GM21529 (cell line): ENCODE data around the gene GINS2.

Experiments
- ATAC-seq: cut with Tn5 transposase; IDR thresholded peaks from one replicate; pipeline ENCODE4 v1.9.1; 2021; ENCODE audit not compliant: unreplicated experiment

Gene GINS2

GRCh38 chr16:85716022-85716679, 27.4 kb upstream of the GINS2 start:
- no peak for ATAC-seq

GRCh38 chr16:85715169-85716021, 26.6 kb upstream of the GINS2 start:
- no peak for ATAC-seq

GRCh38 chr16:85712801-85713200, 24.0 kb upstream of the GINS2 start:
- ATAC-seq = no peak

GRCh38 chr16:85711982-85712587, 23.3 kb upstream of the GINS2 start:
- no peak for ATAC-seq

GRCh38 chr16:85710732-85711131, 22.0 kb upstream of the GINS2 start:
- no peak for ATAC-seq

DNA sequence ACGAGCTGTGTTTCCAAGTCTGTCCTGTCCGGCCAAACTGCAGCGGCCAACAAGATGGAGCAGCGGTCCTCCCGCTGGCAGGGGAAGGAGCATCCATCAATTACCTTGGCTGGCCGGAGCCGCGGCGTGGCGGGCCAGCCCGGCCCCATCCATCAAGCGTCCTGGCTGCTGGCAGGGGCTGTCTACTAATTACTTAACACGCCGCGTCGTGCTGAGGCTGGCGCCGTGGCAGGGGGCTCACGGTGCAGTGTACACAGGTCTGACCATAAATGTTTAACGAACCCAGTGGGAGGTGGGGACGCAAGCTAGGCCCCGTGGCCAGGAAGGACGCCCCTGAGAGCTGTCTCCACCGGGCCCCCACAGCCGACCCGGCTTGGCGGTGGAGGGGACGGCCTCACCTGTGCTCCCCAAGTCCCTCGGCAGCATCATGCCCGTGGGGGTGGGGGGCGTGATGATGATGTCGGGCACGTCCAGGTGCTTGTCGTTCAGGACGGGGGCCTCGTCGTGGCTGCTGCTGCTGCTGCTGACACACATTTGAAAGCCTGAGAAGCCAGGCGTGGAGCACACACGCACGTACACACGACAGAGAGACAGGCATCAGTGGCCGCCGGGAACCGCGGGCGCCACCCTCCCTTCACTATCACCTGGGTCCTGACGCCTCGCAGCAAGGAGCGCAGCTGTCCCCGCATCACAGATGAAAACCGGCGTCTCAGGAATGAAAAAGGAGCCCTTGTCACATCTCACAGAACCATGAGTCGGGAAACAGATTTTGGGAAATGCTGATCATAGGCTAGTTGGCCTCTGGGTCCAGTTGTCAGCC, 21.2 kb upstream of the GINS2 start:
- no peak for ATAC-seq

- no peak for ATAC-seq
These were observed 19.6 kb upstream of the GINS2 start for GRCh38 chr16:85708338-85708737.

GRCh38 chr16:85707528-85708095, 18.9 kb upstream of the GINS2 start:
- no peak for ATAC-seq

DNA sequence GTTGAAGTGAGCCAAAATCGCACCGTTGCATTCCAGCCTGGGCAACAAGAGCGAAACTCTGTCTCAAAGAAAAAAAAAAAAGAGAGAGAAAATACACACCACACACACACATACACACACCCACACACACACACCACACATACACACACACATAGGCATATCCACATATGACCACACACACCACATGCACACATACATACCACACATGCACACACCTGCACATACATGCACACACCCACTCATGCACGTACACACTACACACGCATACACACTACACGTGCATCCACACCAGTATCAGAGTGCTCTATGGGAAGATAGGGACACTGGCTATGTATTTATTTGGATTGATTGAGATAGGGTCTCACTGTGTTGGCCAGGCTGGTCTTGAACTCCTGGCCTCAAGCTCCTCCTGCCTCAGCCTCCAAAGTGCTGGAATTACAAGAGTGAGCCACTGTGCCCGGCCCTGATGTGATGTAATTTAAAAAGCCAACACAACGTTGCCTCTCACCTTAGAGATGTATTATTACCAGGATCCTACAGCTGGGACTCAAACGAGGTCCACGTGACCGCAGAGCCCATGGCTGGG, 17.8 kb upstream of the GINS2 start:
- ATAC-seq = no peak

GRCh38 chr16:85704900-85705846, 16.4 kb upstream of the GINS2 start:
- no peak for ATAC-seq

GRCh38 chr16:85704011-85704410, 15.3 kb upstream of the GINS2 start:
- no peak for ATAC-seq

- no peak for ATAC-seq
These were observed 10.9 kb upstream of the GINS2 start for GRCh38 chr16:85699628-85700027.

DNA sequence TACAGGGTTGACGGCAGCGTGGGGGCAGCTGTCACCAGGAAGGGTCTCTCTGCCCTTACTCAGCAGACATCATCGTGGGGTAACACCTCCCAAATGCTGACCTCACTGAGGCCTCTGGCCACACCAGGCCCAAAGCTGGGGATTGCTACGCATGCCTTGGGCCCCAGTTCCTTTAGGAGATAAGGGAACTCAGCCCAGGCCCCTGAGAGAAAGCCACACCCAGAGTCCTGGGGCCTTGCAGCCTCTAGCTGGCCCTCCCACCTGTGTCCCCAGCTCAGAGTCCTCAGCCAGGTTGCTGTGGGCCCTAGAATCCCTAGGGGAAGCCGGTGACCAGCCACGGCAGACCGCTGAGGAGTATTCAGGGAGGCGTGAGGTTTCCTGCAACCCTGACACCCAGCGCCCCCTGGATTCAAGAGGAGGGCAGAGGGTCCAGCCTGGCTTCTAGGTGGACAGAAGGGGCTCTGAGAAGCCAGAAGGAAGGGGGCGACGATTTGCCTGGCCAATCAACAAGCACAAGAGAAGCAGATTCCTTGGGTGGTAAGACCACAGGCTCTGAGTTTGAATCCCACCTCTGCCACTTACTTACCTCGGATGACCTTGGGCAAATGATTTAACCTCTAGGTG, 10.3 kb upstream of the GINS2 start:
- ATAC-seq = no peak

DNA sequence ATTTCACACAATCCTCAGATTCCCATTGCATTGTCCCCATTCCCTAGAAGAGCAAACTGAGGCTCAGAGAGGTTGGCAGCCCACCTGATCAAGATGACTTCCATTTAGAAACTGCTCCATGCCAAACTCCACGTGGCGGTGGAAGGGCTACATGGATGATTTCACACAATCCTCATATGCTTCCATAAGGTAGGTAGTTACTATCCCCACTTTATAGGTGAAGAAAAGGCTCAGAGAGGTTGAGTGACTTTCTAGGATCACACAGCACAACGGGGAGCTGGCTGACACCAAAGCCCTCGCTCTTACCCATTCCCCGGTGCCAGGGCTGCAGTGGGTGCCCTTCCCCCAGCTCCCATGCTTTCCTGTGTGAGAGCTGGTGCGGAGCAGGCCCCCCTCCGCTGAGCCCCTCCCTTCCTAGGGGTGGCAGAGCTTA, 9.7 kb upstream of the GINS2 start:
- ATAC-seq = no peak

- no peak for ATAC-seq
These were observed 8.7 kb upstream of the GINS2 start for GRCh38 chr16:85697431-85697830.

DNA sequence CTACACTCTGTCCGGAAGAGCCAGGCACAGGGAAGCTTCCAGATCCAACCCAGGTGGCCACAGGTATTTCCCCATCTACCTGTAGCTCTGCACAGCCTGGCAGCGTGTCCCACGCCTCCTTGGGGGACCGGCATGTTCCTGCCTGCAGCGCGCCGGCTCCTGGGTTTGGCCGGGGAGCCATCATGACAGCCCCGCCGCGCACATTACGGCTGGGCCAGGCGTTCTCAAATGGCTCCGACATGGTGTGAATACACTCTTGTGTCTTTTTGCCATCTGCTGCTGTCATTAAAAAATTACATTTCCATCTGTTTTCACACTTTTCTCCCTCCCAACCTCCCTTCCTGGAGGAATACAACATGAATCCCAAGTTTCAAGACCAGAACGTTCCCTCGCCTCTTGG, 8.0 kb upstream of the GINS2 start:
- no peak for ATAC-seq

GRCh38 chr16:85695196-85696128, 6.7 kb upstream of the GINS2 start:
- ATAC-seq = no peak
